Transverse colon (tissue), 4 donors: ENCODE data around the gene RAX2. TPM values are rescaled to one million over a fixed set of nuclear protein-coding genes. Genes with fewer than 3 reads are reported as not detected.
A peak's percentile ranks its signal among the peaks of the same experiment; 100 is the strongest.

Source experiments
- DNase-seq: peaks from one replicate; pipeline ENCODE4 v3.0.0-alpha.2; 2019
- H3K27ac ChIP-seq, 4 donors: fragments of 200-600 bp; sonication (generic); 2 replicates each; pipeline ENCODE4 v1.5.1; 2016 to 2018; ENCODE audit warnings: inconsistent platforms in 4 of 4
- H3K27me3 ChIP-seq: fragments of 200-600 bp; sonication (generic); 2 replicates; pipeline ENCODE4 v1.5.1; 2017; ENCODE audit warnings: inconsistent platforms
- H3K36me3 ChIP-seq, 4 donors: fragments of 200-600 bp; sonication (generic); 2 replicates each; pipeline ENCODE4 v1.5.1; 2017 to 2019; ENCODE audit warnings: inconsistent platforms in 4 of 4
- H3K4me1 ChIP-seq, 4 donors: fragments of 200-600 bp; sonication (generic); 2 replicates each; pipeline ENCODE4 v1.5.1; 2017 to 2020; ENCODE audit warnings: inconsistent platforms in 4 of 4
- H3K4me3 ChIP-seq, 4 donors: fragments of 200-600 bp; sonication (generic); 1 replicate in 1 of 4; 2 replicates in 3 of 4; pipeline versions ENCODE4 v1.5.1 to v1.6.1; 2017 to 2019; ENCODE audit warnings: inconsistent platforms in 4 of 4
- H3K9me3 ChIP-seq, 2 donors: fragments of 200-600 bp; sonication (generic); 2 replicates each; pipeline ENCODE4 v1.5.1; 2017 to 2019; ENCODE audit warnings: inconsistent platforms in 2 of 2
- CTCF ChIP-seq, 5 experiments: fragments of 200-600 bp in 3 of 5; fragments of 450-650 bp in 2 of 5; sonication (generic) in 3 of 5; IDR thresholded peaks; 1 replicate in 2 of 5; 2 replicates in 3 of 5; pipeline ENCODE4 v1.5.1; 2016 to 2017; ENCODE audit warnings: antibody characterized with exemption in 5 of 5, inconsistent platforms in 3 of 5, mild to moderate bottlenecking in 2 of 5, moderate library complexity in 1 of 5
- EP300 ChIP-seq: sonication (generic); formaldehyde crosslinking; IDR thresholded peaks from one replicate; pipeline ENCODE4 v1.6.1; 2017; ENCODE audit warnings: antibody characterized with exemption, low read depth
- POLR2A ChIP-seq: fragments of 450-650 bp; IDR thresholded peaks from one replicate; pipeline ENCODE4 v1.6.1; 2016; ENCODE audit warnings: antibody characterized with exemption, mild to moderate bottlenecking, moderate library complexity
- POLR2AphosphoS5 ChIP-seq, 3 donors: sonication (generic); formaldehyde crosslinking; IDR thresholded peaks; one replicate each; pipeline ENCODE4 v1.6.1; 2016; ENCODE audit warnings: antibody characterized with exemption in 3 of 3
- WGBS, 2 donors: methylation state at CpG; one replicate each; pipeline ENCODE4 v1.1.5; 2018; ENCODE audit warnings: low coverage in 1 of 2; 5-methylcytosine and 5-hydroxymethylcytosine counted together
- in situ Hi-C, 4 donors: fragments of 200-750 bp; cut with MboI; loops; one replicate each; pipeline versions ENCODE4 v1.15.0 to v1.15.1; 2017; ENCODE audit warnings: low sequenced_read_pairs in 3 of 4, low pct_ligation_motif_present in 1 of 4, low pct_unique_long_range_greater_than_20kb in 1 of 4
- intact Hi-C: fragments of 100-400 bp; cut with DNase I; formaldehyde crosslinking; loops from one replicate; pipeline ENCODE4 v1.15.1; 2023; ENCODE audit warnings: low total_unique reads
- total RNA-seq, 4 donors: library from RNA; depleted of rRNA; stranded (reverse); fragments of >200 nt; gene quantifications; one replicate each; pipeline ENCODE4 v1.1.0, GENCODE V29; 2016

RAX2 gene
- total RNA-seq, 4 donors from 2014 or later = not detected

DNA sequence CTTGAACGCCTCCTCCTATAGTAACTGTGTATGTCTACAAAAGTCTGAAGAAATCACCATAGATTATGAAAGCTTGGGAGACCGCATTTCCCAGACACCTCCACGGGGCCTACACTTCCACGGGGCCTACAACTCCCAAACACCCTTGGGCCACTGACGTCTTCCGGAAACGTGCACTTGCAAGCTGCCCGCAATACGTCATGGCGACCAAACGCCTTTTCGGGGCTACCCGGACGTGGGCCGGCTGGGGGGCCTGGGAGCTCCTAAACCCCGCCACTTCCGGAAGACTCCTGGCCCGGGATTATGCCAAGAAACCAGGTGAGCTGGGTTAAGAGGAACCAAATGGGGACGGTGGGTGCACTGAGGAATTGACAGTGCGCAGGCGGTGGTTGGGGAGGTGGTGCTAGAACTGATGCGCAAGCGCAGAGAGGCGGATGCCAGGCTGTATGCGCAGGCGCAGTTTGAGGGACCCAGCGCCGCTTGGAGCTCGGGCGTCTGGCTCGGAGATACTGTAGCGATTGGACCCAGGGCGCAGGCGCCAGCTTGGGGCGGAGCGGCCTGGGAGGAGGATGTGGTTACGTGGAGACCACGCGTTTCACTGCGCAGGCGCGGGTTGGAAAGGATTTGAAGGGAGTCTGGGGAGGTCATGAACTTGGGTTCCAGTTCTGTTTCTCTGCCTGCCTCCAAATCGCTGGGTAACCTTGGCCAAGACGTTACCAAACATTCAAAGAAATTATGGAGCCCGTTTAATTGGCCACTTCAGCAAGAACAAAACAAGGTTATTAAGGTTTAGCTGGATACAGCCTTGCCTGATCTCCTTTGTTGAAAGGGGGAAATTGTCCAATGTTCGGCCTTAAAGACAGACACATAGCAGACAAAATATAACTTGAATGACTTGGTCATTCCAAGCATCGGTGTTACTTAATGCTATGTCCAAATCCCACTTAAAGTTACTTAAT is 9.2 kb downstream of the RAX2 start, which contains the start of gene MRPL54:
MRPL54 (plus strand) TSS at position 182 of the 959 bp plus-strand sequence; CDS start at position 201, 19 bp downstream.
- no peaks in the 10 kb centered on the region for H3K9me3 ChIP-seq
- TF ChIP-seq EP300 (no peak), POLR2AphosphoS5 (IDR thresholded peaks at IDR 0.05) (peak; percentile 55 to 91 (median 83)), POLR2A (peak; percentile 87), CTCF (IDR thresholded peaks at IDR 0.05) (no peak)
- WGBS, 2 donors = 2 to 9% methylated on average over 4 to 47 of the region's 47 CpGs
- peaks cover 0 to 12% (median 2%) of the 10 kb centered on the region in 4 donors for H3K36me3 ChIP-seq
- H3K27me3 ChIP-seq = no peaks in the 10 kb centered on the region
- peak within 1 kb of the TSS; percentile 86 to 95 (median 90) for H3K4me3 ChIP-seq
- peak; percentile 100 for DNase-seq
- H3K4me1 ChIP-seq = peaks cover 7 to 42% (median 33%) of the 10 kb centered on the region in 4 donors
- H3K27ac ChIP-seq = peak within 1 kb of the TSS; percentile 93 to 98 (median 96)
- intact Hi-C loops (no loop called here), in situ Hi-C loops (no loop called here)

GRCh38 chr19:3762130-3762473 is 9.9 kb downstream of the RAX2 start:
- WGBS, 2 donors = 45 to 67% methylated on average over 1 of the region's 1 CpG
- Histone ChIP-seq H3K4me3 (peak overlapping the region in 1 of 4 donors; percentile 58), H3K36me3 (peaks cover 0 to 12% (median 0%) of the 10 kb centered on the region in 4 donors), H3K27me3 (no peaks in the 10 kb centered on the region), H3K9me3 (no peaks in the 10 kb centered on the region), H3K4me1 (peaks cover 7 to 42% (median 33%) of the 10 kb centered on the region in 4 donors), H3K27ac (peak overlapping the region; percentile 93 to 98 (median 96))
- in situ Hi-C loops (no loop called here), intact Hi-C loops (no loop called here)
- TF ChIP-seq POLR2AphosphoS5 (IDR thresholded peaks at IDR 0.05) = no peak
- no peak for TF ChIP-seq CTCF (IDR thresholded peaks at IDR 0.05)
- TF ChIP-seq POLR2A = no peak
- no peak for TF ChIP-seq EP300
- no peak for DNase-seq

DNA sequence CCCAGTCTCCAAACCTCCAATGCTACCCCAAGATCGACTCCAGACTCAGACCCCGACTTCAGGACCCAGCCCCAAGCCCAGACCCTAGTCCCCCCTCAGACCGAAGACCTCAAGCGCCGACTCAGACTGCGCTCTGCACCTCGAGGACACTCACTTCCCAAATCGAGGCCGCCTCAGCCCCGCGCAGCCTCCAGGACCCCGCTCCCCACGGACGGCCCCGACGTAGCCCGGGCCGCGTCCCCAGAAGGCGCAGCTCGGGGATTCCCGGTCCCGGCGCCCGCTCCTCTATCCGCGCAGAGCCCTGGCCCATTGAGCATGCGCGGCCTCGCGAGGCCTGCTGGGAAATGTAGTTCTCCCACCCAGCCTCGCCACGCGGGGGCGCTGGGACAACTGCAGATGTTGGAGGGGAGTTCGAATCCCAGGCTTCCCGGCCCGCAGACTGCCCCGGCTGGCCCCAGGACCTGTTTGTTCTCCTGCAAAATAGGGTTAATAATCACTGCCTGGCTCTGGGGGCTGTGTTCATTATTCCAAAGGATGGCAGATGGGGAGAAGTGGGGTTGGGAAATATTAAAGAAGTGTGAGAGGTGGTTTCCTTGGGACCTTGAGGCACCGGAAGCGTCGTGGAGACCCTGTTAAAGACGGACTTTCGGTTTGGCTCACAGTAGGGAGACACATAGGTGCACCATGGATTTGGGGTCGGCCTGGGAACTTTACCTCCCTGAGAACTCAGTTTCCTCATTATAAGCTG is 10.5 kb downstream of the RAX2 start, which contains the start of gene APBA3:
APBA3 (minus strand) TSS at position 311 of the 748 bp plus-strand sequence. CDS start 1,428 bp downstream, outside the sequence.
- intact Hi-C loops = no loop called here
- Histone ChIP-seq H3K4me3 (peak within 1 kb of the TSS; percentile 86 to 95 (median 90)), H3K36me3 (peaks cover 0 to 12% (median 0%) of the 10 kb centered on the region in 4 donors), H3K27me3 (no peaks in the 10 kb centered on the region), H3K4me1 (peaks cover 7 to 42% (median 33%) of the 10 kb centered on the region in 4 donors), H3K9me3 (no peaks in the 10 kb centered on the region), H3K27ac (peak within 1 kb of the TSS; percentile 93 to 98 (median 96))
- in situ Hi-C loops = no loop called here
- 3 to 13% methylated on average over 7 to 42 of the region's 45 CpGs for WGBS, 2 donors
- TF ChIP-seq EP300 (no peak), POLR2A (peak; percentile 79), POLR2AphosphoS5 (IDR thresholded peaks at IDR 0.05) (peak; percentile 80 to 86 (median 85)), CTCF (IDR thresholded peaks at IDR 0.05) (peak; percentile 54 to 85 (median 75))
- DNase-seq = peak; percentile 95
